GM19452 (cell line): ENCODE measurements around the gene RPUSD3.
"Not testable (repeated sequence)": the region's sequence is repeated elsewhere in the genome, so short reads cannot be mapped to it uniquely, and the experiment has no call there.

Source experiments
- ATAC-seq: cut with Tn5 transposase; IDR thresholded peaks from one replicate; pipeline ENCODE4 v1.9.1; 2021; ENCODE audit not compliant: unreplicated experiment

RPUSD3 gene

DNA sequence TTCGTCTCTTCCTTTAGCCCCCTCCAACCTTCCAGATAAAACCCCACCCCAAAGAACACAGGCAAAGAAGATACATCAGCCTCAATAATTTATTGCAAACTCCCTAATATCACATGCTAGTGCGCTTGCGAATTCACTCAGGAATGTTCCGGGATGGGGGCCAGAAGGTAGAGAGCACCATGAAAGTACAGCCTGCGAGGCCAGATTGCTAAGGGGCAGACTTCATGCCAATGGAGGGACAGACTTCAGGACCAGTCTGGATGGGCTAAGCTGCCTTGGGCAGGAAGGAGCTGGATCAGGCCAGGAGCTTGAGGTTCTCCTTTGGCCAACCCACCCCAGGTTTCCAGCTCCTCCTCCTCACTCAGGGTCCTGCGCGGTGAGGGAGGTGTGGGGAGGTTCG is 22.8 kb upstream of the RPUSD3 start:
- no peak for ATAC-seq

DNA sequence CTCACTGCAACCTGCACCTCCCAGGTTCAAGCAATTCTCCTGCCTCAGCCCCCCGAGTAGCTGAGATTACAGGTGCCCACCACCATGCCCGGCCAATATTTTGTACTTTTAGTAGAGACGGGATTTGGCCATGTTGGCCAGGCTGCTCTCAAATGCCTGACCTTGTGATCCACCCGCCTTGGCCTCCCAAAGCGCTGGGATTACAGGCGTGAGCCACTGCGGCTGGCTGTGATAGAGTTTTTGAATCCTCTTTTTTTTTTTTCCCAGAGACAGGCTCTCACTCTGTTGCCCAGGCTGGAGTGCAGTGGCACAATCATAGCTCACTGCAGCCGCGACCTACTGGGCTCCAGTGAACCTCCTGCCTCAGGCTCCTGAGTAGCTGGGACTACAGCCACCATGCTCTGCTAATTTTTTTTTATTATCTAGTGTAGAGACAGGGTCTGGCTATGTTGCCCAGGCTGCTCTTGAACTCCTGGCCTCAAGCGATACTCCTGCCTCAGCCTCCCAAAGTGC is 21.4 kb upstream of the RPUSD3 start:
- not testable (repeated sequence) for ATAC-seq

DNA sequence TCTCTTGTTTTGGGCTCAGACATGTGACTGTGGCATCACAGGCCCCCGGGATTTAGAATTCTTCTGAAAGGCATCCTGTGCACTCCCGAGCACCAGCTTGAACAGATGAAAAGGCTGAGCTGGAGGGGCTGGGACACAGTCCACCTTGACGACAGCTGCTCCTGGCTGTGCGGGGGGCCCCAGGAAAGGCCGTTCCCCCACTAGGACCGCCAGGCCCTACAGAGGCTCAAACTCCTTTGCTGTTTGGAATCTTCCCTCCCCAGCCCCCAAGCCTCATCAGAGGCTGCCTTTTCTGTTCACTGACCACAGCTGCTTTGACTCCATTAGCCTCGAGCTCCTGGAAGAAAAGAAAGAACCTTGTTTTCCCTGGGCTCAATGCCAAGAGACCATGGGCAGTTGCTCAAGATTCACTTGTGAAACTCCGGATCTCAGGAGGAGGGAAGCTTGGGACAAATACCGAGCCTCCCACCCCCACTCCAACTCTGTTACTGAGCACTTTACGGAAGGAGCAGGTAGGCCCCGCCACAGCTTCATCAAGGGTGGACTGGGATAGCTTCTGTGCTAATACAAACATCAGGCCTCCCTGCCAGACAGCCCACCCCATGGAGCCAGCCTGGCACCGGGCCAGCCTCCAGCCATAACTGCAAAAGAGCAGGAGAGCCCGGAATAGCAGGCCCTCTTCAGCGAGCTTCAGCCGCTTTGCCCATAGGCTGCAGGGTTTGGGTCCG is 20.6 kb upstream of the RPUSD3 start:
- no peak for ATAC-seq

DNA sequence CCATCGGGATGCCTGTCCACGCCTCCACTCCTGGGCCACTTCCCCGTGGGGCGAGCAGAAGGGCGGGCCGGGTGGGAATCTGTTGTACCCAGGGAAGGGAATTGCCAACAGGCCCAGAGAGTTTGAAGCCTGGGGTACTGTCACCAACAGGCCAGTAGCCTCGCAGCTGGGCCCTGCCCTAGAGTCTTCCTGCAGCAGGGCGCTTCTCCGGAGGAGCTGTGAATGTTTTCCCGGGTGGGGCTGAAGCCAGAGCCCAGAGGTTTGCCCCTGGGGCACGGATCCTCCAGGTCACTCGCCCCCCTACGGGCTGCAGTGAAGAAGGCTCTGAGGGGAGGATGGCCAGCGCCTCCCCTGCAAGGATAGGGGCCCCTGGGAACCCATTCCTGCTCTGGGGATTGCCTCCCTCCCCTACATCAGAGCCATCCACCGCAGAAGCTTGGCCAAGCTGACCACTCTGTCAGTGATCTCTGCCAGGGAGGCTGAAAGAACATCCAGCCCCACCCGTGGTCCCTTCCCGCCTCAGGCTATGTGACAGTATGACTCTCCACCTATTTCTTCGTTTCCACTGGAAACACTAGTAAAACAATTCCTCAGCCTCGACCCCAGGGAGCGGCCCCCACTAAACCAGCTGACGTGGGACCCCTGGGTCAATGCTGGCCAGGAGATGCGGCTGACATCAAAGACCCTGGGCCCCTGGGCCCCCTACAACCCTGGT is 19.4 kb upstream of the RPUSD3 start:
- ATAC-seq = no peak

DNA sequence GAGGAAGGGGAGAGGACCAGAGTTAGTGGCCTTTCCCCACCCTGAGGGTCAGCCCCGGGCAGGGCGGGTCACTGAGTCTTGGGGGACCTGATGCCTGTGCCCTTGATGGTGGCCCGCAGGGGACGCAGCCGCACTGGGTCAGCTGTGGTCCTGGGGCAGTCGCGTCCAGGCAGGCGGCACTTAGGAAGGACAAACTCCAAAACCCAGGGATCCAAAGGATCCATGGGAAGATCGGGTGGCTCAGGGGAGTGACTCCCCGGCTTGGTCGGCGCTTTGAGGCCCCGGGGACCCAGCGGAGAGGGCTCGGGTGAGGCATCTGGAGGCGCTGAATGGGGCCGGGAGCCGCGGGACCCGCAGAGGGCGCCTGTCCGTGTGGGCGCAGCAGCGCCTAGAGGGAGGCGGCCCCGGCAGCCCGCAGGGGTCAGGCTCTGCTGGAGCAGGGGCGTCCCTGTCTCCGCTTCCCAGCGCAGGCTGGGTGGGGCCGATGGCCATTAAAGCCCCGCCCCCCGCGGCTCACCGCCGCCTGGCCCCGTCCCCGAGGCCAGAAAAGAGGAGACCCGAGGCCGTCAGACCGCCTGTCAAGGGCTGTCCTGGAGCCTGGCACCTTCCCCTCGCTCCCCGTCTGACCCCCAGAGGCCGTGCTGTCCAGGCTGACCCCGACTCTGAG is 18.7 kb upstream of the RPUSD3 start:
- ATAC-seq = no peak

DNA sequence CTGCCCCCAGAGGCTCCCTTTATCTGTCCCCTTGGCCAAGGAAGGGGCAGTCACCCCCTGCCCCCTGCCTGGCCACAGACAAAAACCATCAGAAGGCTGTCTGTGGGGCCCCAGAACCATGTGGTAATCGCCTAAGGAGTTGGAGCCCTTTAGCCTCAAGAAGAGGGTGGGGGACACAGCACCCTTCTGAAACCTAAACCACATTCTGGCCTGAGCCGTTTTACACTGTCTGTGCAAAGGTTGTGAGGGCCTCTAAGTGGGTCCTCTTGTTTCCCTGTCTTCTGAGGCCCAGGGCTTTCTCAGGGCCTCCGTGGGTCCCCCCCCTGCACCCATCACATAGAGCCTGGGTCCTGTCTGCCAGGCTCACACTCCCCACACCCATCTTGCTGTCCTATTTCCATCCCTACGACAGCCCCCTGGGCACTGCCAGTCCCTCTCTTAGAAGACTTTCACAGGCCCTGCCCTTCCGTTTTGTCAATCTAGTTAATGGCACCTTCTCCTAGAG is 17.9 kb upstream of the RPUSD3 start:
- no peak for ATAC-seq

DNA sequence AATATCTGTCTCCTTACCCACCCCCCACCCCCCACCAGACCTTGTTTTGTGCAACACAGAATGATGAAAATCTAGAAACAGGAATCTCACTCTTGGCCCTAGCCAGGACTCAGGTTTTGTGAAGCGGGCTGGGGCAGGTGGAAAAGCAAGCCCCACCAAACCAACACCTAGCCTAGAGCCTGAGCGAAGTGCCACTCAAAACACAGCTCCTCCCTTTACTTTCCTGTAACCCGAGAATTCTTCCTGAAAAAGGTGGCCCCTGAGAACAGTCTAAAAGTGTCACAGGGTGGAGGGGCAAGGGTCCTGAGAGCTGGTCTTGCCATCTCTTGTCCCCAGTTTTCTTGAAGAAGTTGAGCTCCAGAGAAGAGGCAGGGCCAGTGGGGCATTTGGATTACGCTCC is 17.4 kb upstream of the RPUSD3 start:
- ATAC-seq = no peak

DNA sequence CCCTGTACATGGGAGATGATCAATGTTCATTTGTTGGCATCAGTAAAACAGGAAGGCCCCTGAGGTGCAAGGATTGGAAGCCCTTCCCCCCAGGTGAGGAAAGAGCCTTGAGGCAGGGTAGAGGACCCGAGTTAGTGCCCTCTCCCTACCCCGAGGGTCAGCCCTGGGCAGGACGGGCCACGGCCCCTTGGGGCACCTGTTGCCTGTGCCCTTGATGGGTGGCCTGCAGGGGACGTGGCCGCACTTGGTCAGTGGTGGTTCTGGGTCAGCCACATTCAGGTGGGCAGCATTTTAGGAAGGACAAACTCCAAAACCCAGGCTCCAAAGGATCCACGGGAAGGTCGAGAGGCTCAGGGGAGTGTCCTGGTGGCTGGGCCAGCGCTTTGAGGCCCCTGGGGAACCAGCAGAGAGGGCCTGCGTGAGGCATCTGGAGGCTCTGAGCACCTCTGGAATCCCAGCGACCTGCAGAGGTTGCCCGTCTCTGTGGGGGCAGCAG is 15.8 kb upstream of the RPUSD3 start:
- no peak for ATAC-seq

DNA sequence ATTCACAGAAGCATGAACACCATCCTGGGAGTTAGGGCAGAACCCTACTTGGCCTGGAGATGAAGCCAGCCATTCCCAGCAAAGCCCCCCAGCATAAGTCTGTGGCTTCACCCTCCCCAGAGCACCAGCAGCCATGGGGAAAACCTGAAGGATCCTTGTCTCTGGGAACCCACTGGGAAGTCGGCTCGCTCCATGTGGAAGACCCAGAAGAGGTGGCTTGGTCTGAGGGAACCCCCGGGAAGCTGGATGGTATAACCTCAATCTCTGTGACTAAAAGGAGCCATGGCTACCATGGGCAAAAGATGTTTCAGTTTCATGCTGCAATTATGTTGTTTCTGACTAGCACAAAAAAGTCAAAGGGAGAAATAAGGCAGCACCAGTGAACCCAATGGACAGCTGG is 11.8 kb upstream of the RPUSD3 start:
- ATAC-seq = no peak

DNA sequence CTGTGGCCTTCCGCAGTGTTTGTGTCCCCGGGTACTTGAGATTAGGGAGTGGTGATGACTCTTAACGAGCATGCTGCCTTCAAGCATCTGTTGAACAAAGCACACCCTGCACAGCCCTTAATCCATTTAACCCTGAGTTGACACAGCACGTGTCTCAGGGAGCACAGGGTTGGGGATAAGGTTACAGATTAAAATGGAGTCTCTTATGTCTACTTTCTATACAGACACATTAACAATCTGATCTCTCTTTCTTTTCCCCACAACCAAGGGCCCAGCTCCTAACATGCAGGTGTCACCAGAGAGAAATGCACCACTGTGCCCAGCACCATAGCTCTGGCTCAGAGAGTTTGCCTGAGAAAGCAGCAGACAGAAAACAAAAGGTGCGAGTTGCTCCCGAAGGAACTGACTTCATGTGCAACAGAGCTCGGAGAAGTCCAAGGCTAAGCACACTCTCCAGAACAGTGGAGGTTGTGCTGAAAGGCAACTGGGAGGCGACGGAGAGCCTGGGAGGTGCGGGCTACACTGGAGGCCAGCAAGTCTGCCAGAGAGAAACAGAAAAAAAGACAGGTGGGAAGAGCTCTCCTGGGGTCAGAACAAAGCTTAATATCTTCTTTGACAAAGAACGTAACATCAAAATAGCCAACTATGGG is 10.6 kb upstream of the RPUSD3 start:
- not testable (repeated sequence) for ATAC-seq

DNA sequence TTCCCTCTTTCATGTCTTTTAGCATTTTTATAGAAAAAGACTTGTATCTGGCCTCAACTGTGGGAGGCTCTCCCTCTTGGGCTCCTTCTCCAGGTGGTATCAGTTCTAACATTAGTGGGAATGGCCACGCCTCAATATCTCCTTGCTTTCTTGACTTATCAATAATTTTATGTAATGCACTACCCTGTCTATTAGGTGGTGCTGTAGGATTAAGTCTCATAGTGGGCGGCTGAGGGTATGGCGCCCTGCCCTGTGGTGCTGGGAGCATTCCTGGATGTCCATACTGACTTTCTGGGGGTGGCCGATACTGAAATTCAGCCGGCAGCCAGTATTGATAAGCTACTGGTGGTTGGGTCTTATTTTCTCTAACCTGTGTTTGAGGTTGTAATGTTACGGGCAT is 8.7 kb upstream of the RPUSD3 start:
- ATAC-seq = no peak

DNA sequence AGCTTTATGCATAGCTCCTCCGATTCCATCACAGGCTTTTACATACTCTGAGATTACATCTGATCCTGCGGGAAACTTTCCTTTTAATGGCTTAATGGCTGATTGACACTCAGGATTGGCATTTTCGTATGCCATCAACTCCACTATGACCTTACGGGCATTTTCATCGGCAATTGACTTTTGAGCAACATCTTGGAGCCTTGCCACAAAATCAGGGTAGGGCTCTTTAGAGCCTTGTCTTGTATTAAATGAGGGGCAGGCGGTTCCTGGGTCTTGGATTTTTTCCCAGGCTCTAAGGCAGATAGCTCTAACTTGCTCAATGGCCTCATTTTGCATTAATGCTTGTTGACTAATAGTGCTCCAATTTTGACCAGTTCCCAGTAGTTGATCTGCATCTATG is 8.1 kb upstream of the RPUSD3 start:
- ATAC-seq = not testable (repeated sequence)

DNA sequence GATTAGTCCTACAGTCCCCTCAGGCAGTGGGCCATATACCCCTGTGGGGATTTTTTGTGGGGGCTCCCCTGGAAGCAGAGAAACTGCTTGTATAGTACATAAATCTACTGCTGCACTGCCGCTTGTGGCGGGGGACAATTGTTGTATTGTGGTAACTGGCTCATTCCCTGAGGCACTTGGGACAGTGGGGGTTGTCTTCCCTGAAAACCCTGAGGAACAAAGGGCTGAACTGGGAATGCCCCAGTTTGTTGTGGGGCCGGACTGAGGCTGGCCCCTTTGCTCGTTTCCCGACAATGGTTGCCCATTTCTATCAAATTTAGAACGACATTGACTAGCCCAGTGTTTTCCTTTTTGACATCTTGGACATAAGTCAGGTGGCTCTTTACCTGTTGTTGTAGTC is 7.6 kb upstream of the RPUSD3 start:
- ATAC-seq = not testable (repeated sequence)

DNA sequence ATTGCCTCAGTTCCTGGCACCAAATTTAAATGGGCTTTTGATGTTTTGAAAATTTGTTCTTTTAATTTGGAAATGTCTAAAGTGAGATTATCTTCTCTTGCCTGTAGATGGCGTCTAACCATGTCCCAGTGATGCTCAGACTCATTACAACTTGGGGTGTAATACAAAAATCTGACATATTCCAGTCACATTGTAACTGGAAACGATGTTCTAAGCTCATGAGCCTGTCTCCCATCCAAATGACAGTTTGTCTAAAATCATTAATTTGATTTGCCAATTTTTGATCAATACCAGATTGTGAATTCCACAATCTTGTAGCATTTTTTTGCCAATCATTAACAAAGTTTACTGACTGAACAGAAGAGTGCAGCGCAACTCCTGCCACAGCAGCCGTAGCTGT is 5.1 kb upstream of the RPUSD3 start:
- not testable (repeated sequence) for ATAC-seq

DNA sequence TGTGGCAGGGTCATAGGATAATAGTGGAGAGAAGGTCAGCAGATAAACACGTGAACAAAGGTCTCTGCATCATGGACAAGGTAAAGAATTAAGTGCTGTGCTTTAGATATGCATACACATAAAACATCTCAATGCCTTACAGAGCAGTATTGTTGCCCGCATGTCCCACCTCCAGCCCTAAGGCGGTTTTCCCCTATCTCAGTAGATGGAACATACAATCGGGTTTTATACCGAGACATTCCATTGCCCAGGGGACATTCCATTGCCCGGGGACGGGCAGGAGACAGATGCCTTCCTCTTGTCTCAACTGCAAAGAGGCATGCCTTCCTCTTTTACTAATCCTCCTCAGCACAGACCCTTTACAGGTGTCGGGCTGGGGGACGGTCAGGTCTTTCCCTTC is 4.1 kb upstream of the RPUSD3 start:
- not testable (repeated sequence) for ATAC-seq

DNA sequence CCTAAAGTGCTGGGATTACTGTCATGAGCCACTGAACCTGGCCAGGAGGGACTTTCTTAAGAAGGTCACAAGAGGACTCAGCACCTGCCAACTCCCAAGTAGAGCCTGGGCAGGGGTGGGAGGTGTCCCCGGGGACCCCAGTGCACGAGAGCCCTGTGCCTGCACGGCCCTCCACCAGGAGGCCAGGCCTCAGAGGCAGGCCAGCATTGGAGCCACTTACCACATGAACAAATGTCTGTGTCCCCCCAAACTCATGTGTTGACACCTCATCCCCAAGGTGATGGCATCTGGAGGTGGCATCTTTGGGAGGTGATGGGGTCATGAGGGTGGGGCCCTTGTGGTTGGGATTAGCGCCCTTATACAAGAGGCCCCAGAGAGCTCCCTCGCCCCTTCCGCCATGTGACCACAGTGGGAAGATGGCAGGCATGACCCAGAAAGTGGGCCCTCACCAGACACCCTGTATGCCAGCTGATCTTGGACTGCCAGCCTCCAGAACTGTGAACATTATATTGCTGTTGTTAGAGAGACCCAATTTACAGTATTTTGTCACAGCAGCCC is 3.2 kb upstream of the RPUSD3 start:
- no peak for ATAC-seq

DNA sequence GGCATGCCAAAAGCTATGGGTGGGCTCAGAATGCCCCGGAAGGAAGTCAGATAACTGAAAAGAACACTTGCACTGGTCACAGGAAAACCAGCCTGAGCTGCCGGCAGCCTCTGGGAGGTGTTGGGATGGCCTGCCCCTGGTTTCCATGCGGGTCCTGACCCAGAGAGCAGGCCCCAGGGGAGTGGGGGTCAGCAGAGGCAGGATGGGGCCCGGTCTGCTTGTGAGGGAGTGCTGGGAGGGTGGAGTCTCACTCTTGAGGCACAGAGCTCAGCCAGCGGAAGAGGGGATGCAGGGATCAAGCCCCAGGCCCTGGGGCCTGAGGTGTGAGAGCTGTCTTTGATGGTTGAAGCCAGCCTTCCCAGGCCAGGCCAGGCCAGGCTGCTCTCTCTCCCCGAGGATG is 2.4 kb upstream of the RPUSD3 start:
- no peak for ATAC-seq

DNA sequence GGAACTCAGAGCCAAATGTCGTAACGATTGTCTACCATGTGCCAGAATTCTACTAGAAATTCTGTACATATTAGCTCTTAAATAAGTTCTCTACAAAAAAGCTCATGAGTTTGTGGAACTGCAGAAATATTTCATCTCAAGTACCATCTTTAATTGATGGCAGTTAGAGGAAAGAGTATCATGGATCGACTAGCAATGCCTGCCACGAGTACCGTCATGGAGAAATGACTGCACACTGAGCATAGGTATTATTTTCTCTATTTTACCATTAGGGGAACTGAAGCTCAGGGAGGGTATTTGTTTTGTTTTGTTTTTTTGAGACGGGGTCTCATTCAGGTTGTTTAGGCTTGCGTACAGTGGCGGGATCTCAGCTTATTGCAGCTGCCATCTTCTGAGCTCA is 2.8 kb downstream of the RPUSD3 start:
- no peak for ATAC-seq

DNA sequence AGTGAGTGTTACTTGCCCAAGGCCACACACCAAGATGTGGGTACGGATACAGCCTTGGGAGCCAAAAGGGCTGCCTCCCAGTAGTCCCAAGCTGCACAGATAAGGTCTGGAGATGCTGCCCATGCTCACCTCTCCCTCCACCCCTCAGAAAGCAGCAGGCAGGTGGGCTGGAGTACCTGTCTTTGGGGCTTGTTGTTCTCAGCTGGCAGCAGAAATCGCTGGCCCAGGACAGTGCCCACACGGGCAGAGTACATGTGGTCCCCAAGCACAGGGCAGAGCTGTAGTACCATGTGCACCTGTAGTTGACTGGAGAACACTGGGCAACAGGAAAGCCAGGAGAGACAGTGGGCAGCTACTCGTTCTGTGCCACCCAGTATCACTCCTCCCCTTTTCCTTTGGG is 5.0 kb downstream of the RPUSD3 start:
- ATAC-seq = no peak

DNA sequence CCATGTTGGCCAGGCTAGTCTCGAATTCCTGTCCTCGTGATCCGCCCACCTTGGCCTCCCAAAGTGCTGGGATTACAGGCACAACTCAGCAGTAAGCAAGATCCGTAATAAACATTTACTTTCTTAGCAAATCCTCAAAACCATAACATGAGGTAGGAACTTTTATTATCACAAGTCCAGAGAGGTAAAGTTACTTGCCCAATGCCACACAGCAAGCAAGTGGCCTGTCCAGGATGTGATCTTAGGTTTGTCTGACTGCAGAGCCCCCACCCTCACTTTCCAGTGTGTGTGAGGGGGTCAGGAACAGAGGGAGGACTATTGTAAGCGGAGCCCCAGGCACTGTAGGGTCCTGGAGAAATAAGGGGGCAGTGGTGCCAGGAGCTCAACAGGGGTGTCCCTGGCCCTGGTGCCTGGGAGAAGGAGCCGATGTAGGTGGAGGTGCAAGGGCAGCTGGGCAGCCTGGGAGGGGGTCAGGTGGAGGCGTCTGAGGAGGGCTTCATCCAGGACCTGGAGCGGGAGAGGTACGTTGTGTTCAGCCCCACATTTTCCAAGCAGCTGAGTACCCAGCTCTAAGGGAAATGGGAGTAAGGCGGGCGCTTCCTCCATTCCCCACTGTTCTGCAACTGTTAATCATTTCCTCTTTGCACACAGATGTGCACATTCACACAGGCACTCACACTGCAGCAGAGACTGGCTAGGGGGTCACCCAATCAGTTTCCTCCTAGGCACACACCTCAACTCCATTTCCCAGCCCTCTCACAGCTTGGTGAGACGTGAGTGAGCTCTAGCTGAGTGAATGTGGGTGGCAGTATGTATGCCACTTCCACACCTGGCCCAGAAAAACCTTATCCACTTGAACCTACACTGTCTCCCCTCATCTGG is 5.9 kb downstream of the RPUSD3 start:
- ATAC-seq = no peak
